Aorta (tissue), 5 donors: Measurements from ENCODE around the gene ADAM23. TPM values are rescaled to one million over a fixed set of nuclear protein-coding genes. Genes with fewer than 3 reads are reported as not detected.

Experiments used
- ATAC-seq: fragments of 200-7000 bp; cut with Tn5 transposase; one replicate; pipeline ENCODE4 v1.9.1; 2022; ENCODE audit warnings: moderate library complexity; ENCODE audit not compliant: low FRiP score
- DNase-seq, 2 donors: peaks; one replicate each; pipeline ENCODE4 v3.0.0-alpha.2; 2020
- H3K27ac ChIP-seq, 2 donors: one replicate each; pipeline ENCODE4 v1.5.1; 2013; ENCODE audit warnings: low read length in 2 of 2, mild to moderate bottlenecking in 2 of 2, moderate library complexity in 2 of 2, control low read depth in 1 of 2, inconsistent platforms in 1 of 2, low read depth in 1 of 2
- H3K27me3 ChIP-seq, 2 donors: one replicate each; pipeline ENCODE4 v1.6.1; 2013; ENCODE audit warnings: control low read depth in 1 of 2, low read length in 1 of 2, mild to moderate bottlenecking in 1 of 2, moderate library complexity in 1 of 2; ENCODE audit not compliant: insufficient read depth in 2 of 2, control insufficient read depth in 1 of 2
- H3K36me3 ChIP-seq, 2 donors: one replicate each; pipeline ENCODE4 v1.6.1; 2013; ENCODE audit warnings: control low read depth in 1 of 2, low read length in 1 of 2, mild to moderate bottlenecking in 1 of 2; ENCODE audit not compliant: insufficient read depth in 2 of 2, control insufficient read depth in 1 of 2
- H3K4me1 ChIP-seq, 2 donors: one replicate each; pipeline ENCODE4 v1.6.1; 2013; ENCODE audit warnings: low read length in 2 of 2, control low read depth in 1 of 2, mild to moderate bottlenecking in 1 of 2, moderate library complexity in 1 of 2; ENCODE audit not compliant: insufficient read depth in 2 of 2, control insufficient read depth in 1 of 2
- H3K4me3 ChIP-seq, 2 donors: one replicate each; pipeline ENCODE4 v1.5.1; 2013; ENCODE audit warnings: low read length in 2 of 2, control low read depth in 1 of 2, mild to moderate bottlenecking in 1 of 2
- H3K9me3 ChIP-seq: one replicate; pipeline ENCODE4 v1.6.1; 2013; ENCODE audit warnings: mild to moderate bottlenecking, low read length; ENCODE audit not compliant: control insufficient read depth
- WGBS, 2 donors: extraction: QIAGEN DNeasy Blood & Tissue Kit; methylation state at CpG; one replicate each; pipeline ENCODE4 v1.1.7; 2013; 5-methylcytosine and 5-hydroxymethylcytosine counted together
- intact Hi-C, 2 donors: fragments of 100-400 bp; cut with DNase I; formaldehyde crosslinking; loops; one replicate each; pipeline versions ENCODE4 v1.14.2 to v1.15.0; 2022
- polyA plus RNA-seq, 2 donors: library from polyadenylated mRNA; stranded (reverse); fragments of 200-250 nt; gene quantifications; one replicate each; pipeline ENCODE4 v1.2.3, GENCODE V29; 2013
- total RNA-seq, 2 donors: library from RNA; stranded (reverse); fragmentation: NEBNext Ultra II Directional; extraction: Animal tissue kit (Norgen Biotek cat#: 25700); gene quantifications; one replicate each; pipeline ENCODE4 v1.2.1, GENCODE V29; 2021
- donor health status: healthy with polysubstance abuse.
- donor health status: Bipolar disorder and iron deficiency.
- donor health status: DM: no; HTN: no; CAD: no.
- donor health status: DM: no; HTN: no; CAD: no.
- donor health status: DM: yes; HTN: yes; CAD: no.

Gene ADAM23
- total and polyA plus RNA-seq, 4 donors, result 1.0 to 11.1 (median 2.8) TPM

DNA sequence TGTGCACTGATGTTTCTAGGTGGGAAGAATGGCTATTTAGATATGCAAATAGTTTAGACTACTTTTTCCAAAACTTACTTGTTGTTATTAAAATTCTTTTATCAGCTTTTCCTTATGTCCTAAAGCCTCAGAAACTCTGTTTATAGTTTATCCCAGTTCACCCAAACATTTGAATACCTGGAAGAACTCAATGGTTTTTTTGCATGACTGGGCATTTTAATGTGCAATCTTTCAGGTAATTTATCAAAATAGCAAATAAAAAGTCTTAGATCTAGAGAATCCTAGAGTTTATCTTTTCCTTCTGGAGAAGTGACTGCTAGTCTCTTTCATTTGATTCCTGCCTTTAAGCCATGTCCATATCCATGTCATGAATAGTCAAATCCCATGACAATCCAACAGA lies 9.6 kb upstream of the ADAM23 start:
- H3K27ac ChIP-seq, result no peak overlapping the region
- H3K4me1 ChIP-seq, result no peaks in the 10 kb centered on the region
- DNase-seq (no peak), ATAC-seq (no peak)
- H3K36me3 ChIP-seq, result no peaks in the 10 kb centered on the region
- intact Hi-C loops, result no loop called here
- no peaks in the 10 kb centered on the region for H3K27me3 ChIP-seq
- no peak overlapping the region for H3K4me3 ChIP-seq
- no peaks in the 10 kb centered on the region for H3K9me3 ChIP-seq

DNA sequence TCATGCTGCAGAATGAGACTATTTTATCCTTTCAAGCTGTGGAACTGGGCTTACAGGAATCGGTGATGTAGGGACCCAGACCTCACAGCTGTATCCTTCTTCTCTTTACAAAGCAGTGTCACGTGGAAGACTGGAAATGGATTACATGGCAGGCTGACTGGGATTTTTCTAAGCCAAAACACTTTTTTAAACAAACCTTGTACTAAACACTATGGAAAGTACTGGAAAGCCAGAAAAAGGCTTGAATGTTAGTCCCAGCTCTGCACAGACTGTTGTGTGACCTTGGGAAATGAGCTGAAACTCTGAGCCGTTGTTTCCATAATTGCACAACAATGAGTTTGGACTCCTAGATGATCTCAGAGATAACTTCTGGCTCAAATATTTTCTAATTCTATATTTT lies 7.6 kb upstream of the ADAM23 start:
- DNase-seq (no peak), ATAC-seq (no peak)
- Histone ChIP-seq H3K27me3 (no peaks in the 10 kb centered on the region), H3K9me3 (no peaks in the 10 kb centered on the region), H3K27ac (no peak overlapping the region), H3K4me1 (no peaks in the 10 kb centered on the region), H3K36me3 (no peaks in the 10 kb centered on the region), H3K4me3 (no peak overlapping the region)
- 21 to 27% methylated on average over 3 of the region's 3 CpGs for WGBS, 2 donors
- intact Hi-C loops, result no loop called here

DNA sequence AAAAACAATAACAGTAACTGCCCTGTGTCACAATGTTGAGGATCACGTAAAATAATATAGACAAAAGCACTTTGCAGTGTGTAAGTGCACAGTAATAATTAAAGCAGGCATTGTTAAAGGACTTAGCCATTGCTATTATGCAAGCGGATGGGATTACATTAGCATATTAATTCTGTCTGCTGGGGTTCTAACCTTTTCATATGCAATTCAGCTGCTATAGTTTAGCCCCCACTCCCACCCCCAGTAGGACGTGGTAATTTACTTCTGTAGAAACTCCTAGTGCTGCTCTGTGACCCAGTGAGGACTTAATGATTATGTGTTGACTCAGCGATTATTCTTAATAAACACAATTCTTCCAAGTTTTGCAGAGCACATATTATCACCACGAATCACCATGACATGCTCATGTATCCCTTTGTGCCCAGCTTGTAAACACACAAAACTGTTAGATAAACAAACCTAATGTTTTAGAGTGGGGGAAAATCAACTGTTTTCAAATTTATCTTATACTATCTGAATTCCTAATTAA lies 5.1 kb upstream of the ADAM23 start:
- no peak overlapping the region for H3K27ac ChIP-seq
- intact Hi-C loops, result no loop called here
- WGBS, 2 donors, result 57 to 66% methylated on average over 5 of the region's 5 CpGs
- H3K4me3 ChIP-seq, result no peak overlapping the region
- no peak for DNase-seq
- no peaks in the 10 kb centered on the region for H3K27me3 ChIP-seq
- no peaks in the 10 kb centered on the region for H3K4me1 ChIP-seq
- no peak for ATAC-seq
- no peaks in the 10 kb centered on the region for H3K9me3 ChIP-seq
- no peaks in the 10 kb centered on the region for H3K36me3 ChIP-seq

DNA sequence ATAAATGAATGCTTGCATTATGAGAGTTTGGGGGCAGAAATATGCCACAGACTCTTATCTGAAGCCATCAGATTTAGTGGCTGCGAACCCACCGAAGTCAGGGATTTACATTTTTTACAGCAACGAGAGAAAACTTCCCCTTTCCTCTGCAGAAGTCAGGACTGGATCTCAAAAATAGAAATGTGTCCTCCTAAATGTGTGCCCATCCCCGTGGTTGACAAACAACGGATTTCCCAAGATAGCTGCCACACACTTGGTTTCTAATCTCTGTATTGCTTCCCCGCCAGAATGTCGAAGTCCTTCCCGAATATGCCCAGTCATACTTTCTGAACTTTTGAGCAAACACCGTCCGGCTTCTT lies 879 bp upstream of the ADAM23 start:
- intact Hi-C loops, result loop anchor here in 1 of 2 donors (5.0 to 10.0 kb wide), 2 partner anchors 168 to 280 kb away; partner anchors contain the start of gene ZDBF2
- Histone ChIP-seq H3K36me3 (no peaks in the 10 kb centered on the region), H3K4me3 (peak overlapping the region; percentile 2 to 65), H3K4me1 (no peaks in the 10 kb centered on the region), H3K9me3 (no peaks in the 10 kb centered on the region), H3K27me3 (no peaks in the 10 kb centered on the region), H3K27ac (no peak overlapping the region)
- DNase-seq, result no peak
- 5 to 6% methylated on average over 10 of the region's 10 CpGs for WGBS, 2 donors
- no peak for ATAC-seq

DNA sequence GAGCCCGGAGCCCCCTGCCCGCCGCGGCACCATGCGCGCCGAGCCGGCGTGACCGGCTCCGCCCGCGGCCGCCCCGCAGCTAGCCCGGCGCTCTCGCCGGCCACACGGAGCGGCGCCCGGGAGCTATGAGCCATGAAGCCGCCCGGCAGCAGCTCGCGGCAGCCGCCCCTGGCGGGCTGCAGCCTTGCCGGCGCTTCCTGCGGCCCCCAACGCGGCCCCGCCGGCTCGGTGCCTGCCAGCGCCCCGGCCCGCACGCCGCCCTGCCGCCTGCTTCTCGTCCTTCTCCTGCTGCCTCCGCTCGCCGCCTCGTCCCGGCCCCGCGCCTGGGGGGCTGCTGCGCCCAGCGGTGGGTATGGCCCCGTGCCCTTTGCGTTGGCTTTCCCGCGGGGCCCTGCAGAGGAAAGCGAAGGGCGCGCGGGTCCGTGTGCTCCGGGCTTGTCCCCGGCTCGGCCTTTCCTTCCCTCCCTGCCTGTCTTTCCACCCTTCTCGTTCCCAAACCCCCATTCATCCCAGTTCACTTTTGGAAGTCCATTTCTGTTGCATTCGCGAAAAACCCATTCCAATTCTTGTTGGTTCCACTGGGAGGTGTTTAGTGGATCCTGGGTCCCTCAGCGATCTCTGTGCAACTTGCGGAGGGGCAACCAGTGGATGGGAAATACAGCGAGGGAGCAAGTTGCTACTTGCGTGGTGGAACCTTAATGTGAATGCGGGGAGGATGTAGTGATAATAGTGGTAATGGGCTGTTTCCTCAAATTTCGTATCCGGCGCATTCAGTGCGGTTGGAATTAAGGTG lies 599 bp downstream of the ADAM23 start:
- Histone ChIP-seq H3K4me1 (no peaks in the 10 kb centered on the region), H3K9me3 (no peaks in the 10 kb centered on the region), H3K27me3 (no peaks in the 10 kb centered on the region), H3K27ac (no peak overlapping the region), H3K4me3 (peak overlapping the region; percentile 65), H3K36me3 (no peaks in the 10 kb centered on the region)
- 3 to 5% methylated on average over 41 to 77 of the region's 77 CpGs for WGBS, 2 donors
- DNase-seq (peak in 1 of 2 donors; percentile 74), ATAC-seq (no peak)
- intact Hi-C loops, result loop anchor here in 1 of 2 donors (5.0 to 10.0 kb wide), 2 partner anchors 169 to 282 kb away; partner anchors contain the start of gene ZDBF2

DNA sequence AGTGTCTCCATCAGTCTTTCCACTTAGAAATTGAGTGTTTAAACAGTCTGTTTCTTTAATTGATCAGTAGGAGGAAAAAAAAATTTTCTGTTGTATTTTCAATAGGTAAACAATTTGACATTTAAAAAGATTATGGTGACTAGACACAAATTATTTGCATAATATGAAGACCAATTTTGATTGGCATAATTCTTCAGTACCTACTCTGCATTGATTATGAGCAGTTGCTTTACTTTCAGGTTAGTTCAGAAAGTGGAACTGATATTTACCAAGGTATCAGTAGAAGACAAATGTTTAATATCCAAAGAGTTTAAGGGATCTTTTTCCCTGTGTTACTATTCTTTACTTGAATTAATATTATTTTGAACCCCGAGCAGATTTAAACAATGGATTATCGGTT lies 2.6 kb downstream of the ADAM23 start:
- intact Hi-C loops, result loop anchor here in 1 of 2 donors (10.0 kb wide), 1 partner anchor 171 kb away; the partner anchor contains the start of gene ZDBF2
- H3K9me3 ChIP-seq, result no peaks in the 10 kb centered on the region
- H3K27ac ChIP-seq, result no peak overlapping the region
- ATAC-seq (no peak), DNase-seq (no peak)
- 96% methylated on average over 2 of the region's 2 CpGs for WGBS, 2 donors
- H3K4me1 ChIP-seq, result no peaks in the 10 kb centered on the region
- H3K4me3 ChIP-seq, result no peak overlapping the region
- H3K36me3 ChIP-seq, result no peaks in the 10 kb centered on the region
- H3K27me3 ChIP-seq, result no peaks in the 10 kb centered on the region

DNA sequence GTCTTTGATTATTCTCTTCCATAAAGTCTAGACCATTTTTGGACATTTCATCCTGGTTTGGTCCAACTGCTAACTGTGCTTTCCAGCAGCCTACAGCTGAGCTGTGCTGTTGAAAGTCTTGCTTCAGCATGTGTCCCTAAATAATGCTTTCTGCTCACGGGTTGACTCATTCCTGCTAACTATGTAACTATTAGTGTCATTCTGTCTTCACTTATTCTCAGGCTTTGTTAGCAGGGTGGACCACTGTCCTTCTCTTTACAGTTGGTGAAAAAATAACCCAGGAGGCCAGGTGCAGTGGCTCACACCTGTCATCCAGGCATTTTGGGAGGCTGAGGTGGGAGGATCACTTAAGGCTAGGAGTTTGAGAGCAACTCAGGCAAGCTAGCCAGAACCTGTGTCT lies 8.9 kb downstream of the ADAM23 start:
- H3K27ac ChIP-seq, result no peak overlapping the region
- no peaks in the 10 kb centered on the region for H3K9me3 ChIP-seq
- intact Hi-C loops, result no loop called here
- no peaks in the 10 kb centered on the region for H3K27me3 ChIP-seq
- DNase-seq (no peak), ATAC-seq (no peak)
- H3K4me1 ChIP-seq, result no peaks in the 10 kb centered on the region
- no peak overlapping the region for H3K4me3 ChIP-seq
- 52 to 70% methylated on average over 1 of the region's 1 CpG for WGBS, 2 donors
- no peaks in the 10 kb centered on the region for H3K36me3 ChIP-seq

DNA sequence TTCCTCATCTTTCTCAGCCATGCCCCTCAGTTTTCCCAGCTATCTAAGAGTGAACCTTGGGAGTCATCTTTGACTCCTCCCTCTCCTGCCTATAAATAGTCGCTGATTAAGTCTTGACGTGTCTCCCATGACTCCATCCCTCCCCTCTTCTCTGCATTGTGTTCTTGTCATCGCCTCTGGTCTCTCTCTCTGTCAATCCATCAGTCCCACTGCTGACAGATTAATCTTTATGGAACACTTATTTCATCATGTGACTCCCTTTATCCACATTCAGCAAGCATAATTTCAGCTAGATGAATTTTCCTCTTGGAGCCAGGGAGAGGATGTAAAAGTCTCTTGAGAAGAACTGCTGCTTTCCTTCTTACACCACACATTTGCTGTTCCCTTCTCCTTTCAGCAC lies 9.4 kb downstream of the ADAM23 start:
- Histone ChIP-seq H3K9me3 (no peaks in the 10 kb centered on the region), H3K4me3 (no peak overlapping the region), H3K36me3 (no peaks in the 10 kb centered on the region), H3K4me1 (no peaks in the 10 kb centered on the region), H3K27me3 (no peaks in the 10 kb centered on the region), H3K27ac (no peak overlapping the region)
- intact Hi-C loops, result no loop called here
- 24 to 25% methylated on average over 3 of the region's 3 CpGs for WGBS, 2 donors
- no peak for ATAC-seq
- DNase-seq, result no peak

DNA sequence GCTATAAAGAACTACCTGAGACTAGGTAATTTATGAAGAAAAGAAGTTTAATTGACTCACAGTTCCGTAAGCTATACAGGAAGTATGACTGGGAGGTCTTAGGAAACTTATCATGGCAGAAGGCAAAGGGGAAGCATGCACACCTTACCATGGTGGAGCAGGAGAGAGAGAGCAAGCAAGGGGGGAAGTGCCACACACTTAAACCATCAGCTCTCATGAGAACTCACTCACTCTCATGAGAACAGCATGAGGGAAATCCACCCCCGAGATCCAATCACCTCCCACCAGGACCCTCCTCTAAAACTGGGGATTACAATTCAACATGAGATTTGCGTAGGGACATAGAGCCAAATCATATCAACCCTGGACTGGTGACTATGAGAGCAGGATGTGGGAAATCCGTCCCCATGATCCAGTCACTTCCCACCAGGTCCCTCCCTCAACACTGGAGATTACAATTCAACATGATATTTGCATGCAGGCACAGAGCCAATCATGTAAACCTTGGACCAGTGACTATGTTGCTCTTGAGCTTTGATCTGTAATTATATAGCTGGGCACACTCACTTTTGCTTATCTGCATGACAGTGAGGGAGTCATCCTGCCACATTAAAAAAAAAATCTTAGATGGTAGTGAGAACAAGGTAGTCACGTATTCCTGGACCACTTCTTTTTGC lies 12.9 kb downstream of the ADAM23 start:
- intact Hi-C loops, result no loop called here
- no peaks in the 10 kb centered on the region for H3K4me1 ChIP-seq
- H3K36me3 ChIP-seq, result no peaks in the 10 kb centered on the region
- H3K27me3 ChIP-seq, result no peaks in the 10 kb centered on the region
- H3K4me3 ChIP-seq, result no peak overlapping the region
- 80 to 89% methylated on average over 5 of the region's 5 CpGs for WGBS, 2 donors
- no peak for ATAC-seq
- no peaks in the 10 kb centered on the region for H3K9me3 ChIP-seq
- no peak for DNase-seq
- H3K27ac ChIP-seq, result no peak overlapping the region
